Stimulated activated CD8-positive, alpha-beta memory T cell treated with anti-CD3 and anti-CD28 coated beads, Interleukin-15, amount 100 ng/mL, for 1 hour (primary cell): ENCODE results near the gene GBP3.
"Not testable (repeated sequence)": the region's sequence is repeated elsewhere in the genome, so short reads cannot be mapped to it uniquely, and the experiment has no call there.

Source experiments
- DNase-seq: peaks from one replicate; pipeline ENCODE4 v3.0.0-alpha.2; 2020; ENCODE audit warnings: low read depth

The GBP3 gene

GRCh38 chr1:88979054-88979748 is 43.5 kb downstream of the GBP3 start:
- DNase-seq, result no peak

GRCh38 chr1:88976235-88976634 is 46.4 kb downstream of the GBP3 start:
- no peak for DNase-seq

GRCh38 chr1:88974616-88975172 is 48.0 kb downstream of the GBP3 start:
- not testable (repeated sequence) for DNase-seq

GRCh38 chr1:88973520-88974137 is 49.0 kb downstream of the GBP3 start:
- no peak for DNase-seq

GRCh38 chr1:88961647-88962275 is 60.9 kb downstream of the GBP3 start:
- no peak for DNase-seq

GRCh38 chr1:88961081-88961480 is 61.6 kb downstream of the GBP3 start:
- DNase-seq, result no peak
